ENCODE results near the gene ABCC6. TPM values are rescaled to one million over a fixed set of nuclear protein-coding genes. Genes with fewer than 3 reads are reported as not detected.

ABCC6 gene
- total and polyA plus RNA-seq, 2 of the 13 experiments (the other 11 are each of a cell fraction or from before 2014, with no cell fraction given), result 82.4 to 105 TPM

DNA sequence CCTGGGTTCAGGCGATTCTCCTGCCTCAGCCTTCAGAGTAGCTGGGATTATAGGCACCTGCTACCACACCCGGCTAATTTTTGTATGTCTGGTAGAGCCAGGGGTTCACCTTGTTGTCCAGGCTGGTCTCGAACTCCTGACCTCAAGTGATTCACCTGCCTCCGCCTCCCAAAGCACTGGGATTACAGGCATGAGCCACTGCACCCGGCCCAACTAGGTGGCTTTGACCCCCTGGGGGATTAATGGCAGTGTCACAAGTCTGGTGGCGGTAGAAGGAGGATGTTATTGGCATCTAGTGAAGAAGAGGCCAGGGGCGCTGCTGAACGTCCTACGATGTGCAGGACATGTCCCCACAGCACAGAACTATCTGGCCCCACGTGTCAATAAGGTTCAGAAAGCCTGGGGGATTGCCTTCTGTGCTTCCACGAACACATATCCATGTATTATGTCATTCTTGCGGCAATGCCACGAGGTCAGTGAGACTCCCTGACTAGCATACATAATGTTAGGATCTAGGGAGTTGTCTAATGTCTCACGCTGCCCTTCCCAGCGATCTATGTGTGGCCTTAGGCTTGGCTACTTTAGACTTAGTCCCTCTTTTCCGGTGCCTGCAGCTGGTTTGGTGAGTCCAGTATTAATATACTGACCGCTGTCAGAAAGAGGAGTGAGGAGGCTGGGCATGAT, 75.8 kb downstream of the ABCC6 start (continued):
- TF ChIP-seq ZMYM3 (CRISPR knock-in tag; IDR thresholded peaks at IDR 0.05), result 0 out of 2 replicates have a peak, but pooled peaks have one; percentile 29
- TF ChIP-seq JUNB (CRISPR knock-in tag; IDR thresholded peaks at IDR 0.05; ENCODE audit: borderline replicate concordance), result peak; percentile 23; the same call in 1 of the 2 replicates
- TF ChIP-seq GPN1 (CRISPR knock-in tag; IDR thresholded peaks at IDR 0.05; ENCODE audit: borderline replicate concordance), result no peak
- TF ChIP-seq MIXL1 (CRISPR knock-in tag; IDR thresholded peaks at IDR 0.05), result 0 out of 2 replicates have a peak, but pooled peaks have one; percentile 18
- TF ChIP-seq, protein P1, sequence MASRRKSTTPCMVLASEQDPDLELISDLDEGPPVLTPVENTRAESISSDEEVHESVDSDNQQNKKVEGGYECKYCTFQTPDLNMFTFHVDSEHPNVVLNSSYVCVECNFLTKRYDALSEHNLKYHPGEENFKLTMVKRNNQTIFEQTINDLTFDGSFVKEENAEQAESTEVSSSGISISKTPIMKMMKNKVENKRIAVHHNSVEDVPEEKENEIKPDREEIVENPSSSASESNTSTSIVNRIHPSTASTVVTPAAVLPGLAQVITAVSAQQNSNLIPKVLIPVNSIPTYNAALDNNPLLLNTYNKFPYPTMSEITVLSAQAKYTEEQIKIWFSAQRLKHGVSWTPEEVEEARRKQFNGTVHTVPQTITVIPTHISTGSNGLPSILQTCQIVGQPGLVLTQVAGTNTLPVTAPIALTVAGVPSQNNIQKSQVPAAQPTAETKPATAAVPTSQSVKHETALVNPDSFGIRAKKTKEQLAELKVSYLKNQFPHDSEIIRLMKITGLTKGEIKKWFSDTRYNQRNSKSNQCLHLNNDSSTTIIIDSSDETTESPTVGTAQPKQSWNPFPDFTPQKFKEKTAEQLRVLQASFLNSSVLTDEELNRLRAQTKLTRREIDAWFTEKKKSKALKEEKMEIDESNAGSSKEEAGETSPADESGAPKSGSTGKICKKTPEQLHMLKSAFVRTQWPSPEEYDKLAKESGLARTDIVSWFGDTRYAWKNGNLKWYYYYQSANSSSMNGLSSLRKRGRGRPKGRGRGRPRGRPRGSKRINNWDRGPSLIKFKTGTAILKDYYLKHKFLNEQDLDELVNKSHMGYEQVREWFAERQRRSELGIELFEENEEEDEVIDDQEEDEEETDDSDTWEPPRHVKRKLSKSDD (CRISPR knock-in tag; IDR thresholded peaks at IDR 0.05; ENCODE audit: low read depth), result peak; percentile 71; the same call in 1 of the 2 replicates
- TF ChIP-seq, protein P2, sequence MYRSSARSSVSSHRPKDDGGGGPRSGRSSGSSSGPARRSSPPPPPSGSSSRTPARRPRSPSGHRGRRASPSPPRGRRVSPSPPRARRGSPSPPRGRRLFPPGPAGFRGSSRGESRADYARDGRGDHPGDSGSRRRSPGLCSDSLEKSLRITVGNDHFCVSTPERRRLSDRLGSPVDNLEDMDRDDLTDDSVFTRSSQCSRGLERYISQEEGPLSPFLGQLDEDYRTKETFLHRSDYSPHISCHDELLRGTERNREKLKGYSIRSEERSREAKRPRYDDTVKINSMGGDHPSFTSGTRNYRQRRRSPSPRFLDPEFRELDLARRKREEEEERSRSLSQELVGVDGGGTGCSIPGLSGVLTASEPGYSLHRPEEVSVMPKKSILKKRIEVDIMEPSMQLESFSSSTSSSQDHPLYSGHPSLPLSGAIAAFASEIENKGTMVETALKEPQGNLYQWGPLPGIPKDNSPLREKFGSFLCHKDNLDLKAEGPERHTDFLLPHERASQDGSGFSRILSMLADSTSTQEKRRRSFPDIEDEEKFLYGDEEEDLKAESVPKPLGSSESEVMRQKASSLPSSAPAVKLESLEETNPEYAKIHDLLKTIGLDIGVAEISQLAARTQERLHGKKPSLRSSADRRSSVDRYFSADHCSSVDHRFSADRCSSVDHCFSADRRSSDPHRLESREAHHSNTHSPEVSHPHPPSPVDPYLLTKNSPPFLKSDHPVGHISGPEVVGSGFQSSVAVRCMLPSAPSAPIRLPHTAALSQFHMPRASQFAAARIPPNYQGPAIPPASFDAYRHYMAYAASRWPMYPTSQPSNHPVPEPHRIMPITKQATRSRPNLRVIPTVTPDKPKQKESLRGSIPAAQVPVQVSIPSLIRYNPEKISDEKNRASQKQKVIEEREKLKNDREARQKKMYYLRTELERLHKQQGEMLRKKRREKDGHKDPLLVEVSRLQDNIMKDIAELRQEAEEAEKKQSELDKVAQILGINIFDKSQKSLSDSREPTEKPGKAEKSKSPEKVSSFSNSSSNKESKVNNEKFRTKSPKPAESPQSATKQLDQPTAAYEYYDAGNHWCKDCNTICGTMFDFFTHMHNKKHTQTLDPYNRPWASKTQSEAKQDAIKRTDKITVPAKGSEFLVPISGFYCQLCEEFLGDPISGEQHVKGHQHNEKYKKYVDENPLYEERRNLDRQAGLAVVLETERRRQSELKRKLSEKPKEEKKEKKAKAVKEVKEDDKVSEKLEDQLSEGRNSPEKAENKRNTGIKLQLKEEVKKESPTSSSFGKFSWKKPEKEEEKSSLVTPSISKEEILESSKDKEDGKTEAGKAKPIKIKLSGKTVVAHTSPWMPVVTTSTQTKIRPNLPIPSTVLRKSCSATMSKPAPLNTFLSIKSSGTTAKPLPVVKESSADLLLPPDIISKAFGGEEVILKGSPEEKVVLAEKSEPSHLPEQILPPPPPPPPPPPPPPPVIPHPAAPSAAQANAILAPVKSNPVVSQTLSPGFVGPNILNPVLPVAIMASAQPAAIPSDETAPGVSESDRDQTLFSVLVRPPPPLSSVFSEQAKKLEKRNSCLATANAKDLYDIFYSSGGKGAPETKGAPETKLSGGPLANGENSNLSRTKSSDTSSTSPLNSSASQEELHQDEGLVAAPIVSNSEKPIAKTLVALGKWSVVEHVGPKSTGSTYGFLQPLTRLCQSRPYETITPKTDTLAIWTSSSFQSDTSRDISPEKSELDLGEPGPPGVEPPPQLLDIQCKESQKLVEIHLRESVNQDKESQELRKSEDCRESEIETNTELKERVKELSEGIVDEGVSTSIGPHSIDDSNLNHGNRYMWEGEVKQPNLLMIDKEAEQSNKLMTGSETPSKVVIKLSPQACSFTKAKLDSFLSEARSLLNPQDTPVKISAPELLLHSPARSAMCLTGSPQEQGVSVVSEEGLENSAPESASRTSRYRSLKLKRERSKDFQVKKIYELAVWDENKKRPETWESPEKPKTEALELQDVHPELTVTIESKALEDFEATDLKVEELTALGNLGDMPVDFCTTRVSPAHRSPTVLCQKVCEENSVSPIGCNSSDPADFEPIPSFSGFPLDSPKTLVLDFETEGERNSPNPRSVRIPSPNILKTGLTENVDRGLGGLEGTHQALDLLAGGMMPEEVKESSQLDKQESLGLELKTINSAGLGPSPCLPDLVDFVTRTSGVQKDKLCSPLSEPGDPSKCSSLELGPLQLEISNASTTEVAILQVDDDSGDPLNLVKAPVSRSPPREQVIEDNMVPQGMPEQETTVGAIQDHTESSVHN (CRISPR knock-in tag; IDR thresholded peaks at IDR 0.05), result peak; percentile 65; the same call in 1 of the 2 replicates
- TF ChIP-seq POLR2G (IDR thresholded peaks at IDR 0.05; ENCODE audit: low read depth, low read length), result peak; percentile 51
- no peak for TF ChIP-seq FOXO1 (CRISPR knock-in tag; IDR thresholded peaks at IDR 0.05)
- 0 out of 2 replicates have a peak, but pooled peaks have one; percentile 61 for TF ChIP-seq ZC3H4 (CRISPR knock-in tag; IDR thresholded peaks at IDR 0.05; ENCODE audit: borderline replicate concordance)
- TF ChIP-seq ZC3H13 (CRISPR knock-in tag; IDR thresholded peaks at IDR 0.05), result peak; percentile 23; the same call in 1 of the 2 replicates
- TF ChIP-seq ZNF431 (CRISPR knock-in tag; IDR thresholded peaks at IDR 0.05; ENCODE audit: borderline replicate concordance, low read depth), result 0 out of 2 replicates have a peak, but pooled peaks have one; percentile 25
- peak; percentile 81; the same call in 1 of the 2 replicates for TF ChIP-seq KDM2A (CRISPR knock-in tag; IDR thresholded peaks at IDR 0.05; ENCODE audit: borderline replicate concordance, low read depth)
- TF ChIP-seq, protein P3, sequence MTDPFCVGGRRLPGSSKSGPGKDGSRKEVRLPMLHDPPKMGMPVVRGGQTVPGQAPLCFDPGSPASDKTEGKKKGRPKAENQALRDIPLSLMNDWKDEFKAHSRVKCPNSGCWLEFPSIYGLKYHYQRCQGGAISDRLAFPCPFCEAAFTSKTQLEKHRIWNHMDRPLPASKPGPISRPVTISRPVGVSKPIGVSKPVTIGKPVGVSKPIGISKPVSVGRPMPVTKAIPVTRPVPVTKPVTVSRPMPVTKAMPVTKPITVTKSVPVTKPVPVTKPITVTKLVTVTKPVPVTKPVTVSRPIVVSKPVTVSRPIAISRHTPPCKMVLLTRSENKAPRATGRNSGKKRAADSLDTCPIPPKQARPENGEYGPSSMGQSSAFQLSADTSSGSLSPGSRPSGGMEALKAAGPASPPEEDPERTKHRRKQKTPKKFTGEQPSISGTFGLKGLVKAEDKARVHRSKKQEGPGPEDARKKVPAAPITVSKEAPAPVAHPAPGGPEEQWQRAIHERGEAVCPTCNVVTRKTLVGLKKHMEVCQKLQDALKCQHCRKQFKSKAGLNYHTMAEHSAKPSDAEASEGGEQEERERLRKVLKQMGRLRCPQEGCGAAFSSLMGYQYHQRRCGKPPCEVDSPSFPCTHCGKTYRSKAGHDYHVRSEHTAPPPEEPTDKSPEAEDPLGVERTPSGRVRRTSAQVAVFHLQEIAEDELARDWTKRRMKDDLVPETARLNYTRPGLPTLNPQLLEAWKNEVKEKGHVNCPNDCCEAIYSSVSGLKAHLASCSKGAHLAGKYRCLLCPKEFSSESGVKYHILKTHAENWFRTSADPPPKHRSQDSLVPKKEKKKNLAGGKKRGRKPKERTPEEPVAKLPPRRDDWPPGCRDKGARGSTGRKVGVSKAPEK (CRISPR knock-in tag; IDR thresholded peaks at IDR 0.05; ENCODE audit: borderline replicate concordance), result peak; percentile 65; the same call in 1 of the 2 replicates
- 0 out of 2 replicates have a peak, but pooled peaks have one; percentile 46 for TF ChIP-seq ZNF737 (CRISPR knock-in tag; IDR thresholded peaks at IDR 0.05; ENCODE audit: borderline replicate concordance)

Measured in HepG2 (cell line).